Measurements from ENCODE around the gene PKDCC. TPM values are rescaled to one million over a fixed set of nuclear protein-coding genes. Genes with fewer than 3 reads are reported as not detected.

PKDCC gene
- total and polyA plus RNA-seq, 2 donors from 2014 or later: 28.1 to 52.2 TPM

DNA sequence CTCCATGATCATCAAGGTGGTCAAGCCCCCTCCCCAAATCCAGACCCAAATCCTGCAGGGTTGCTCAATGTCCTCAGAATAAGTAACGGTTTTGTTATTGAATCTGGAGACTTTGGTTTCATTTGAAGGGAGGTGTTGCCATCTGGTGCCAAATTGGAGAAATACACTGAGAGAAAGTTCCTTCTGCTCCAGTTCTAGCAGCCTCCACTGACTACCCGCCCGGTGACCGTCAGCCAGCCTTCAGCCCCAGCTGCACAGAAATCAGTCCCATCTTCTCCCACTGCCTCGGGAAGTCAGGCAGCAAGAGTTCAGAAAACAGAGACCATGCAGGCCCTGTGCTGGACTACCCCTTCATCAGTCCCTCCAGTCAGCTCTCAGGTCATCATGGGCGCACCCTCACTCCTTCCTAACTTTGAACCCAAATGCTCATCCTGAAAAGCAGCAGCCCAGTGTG is 38.7 kb downstream of the PKDCC start:
- FAIRE-seq (no peak), DNase-seq (peak in 4 of 5 donors; percentile 74 to 90 (median 81))
- no peak overlapping the region for H3K27ac ChIP-seq (ENCODE audit: low read depth in 2 of 2, low read length in 2 of 2)
- TF ChIP-seq CTCF (IDR thresholded peaks at IDR 0.05; ENCODE audit: borderline replicate concordance, extremely low read depth, insufficient read depth): peak; percentile 89
- peaks cover 2 to 3% (median 2%) of the 10 kb centered on the region in 3 donors for H3K4me1 ChIP-seq (ENCODE audit: control insufficient read depth in 2 of 3, insufficient read depth in 2 of 3, low read depth in 1 of 3, low read length in 3 of 3)
- no peaks in the 10 kb centered on the region for H3K27me3 ChIP-seq (ENCODE audit: control insufficient read depth, insufficient read depth, low read length)
- intact Hi-C loops (cut with DNase I): no loop called here
- H3K36me3 ChIP-seq (ENCODE audit: control insufficient read depth in 2 of 3, insufficient read depth in 3 of 3, low read length in 3 of 3): no peaks in the 10 kb centered on the region
- H3K9ac ChIP-seq (ENCODE audit: low read length in 3 of 3): no peak overlapping the region
- no peaks in the 10 kb centered on the region for H3K9me3 ChIP-seq (ENCODE audit: control insufficient read depth in 2 of 3, insufficient read depth in 1 of 3, low read length in 3 of 3)
- H3K4me3 ChIP-seq (ENCODE audit: low read length in 3 of 3): no peak overlapping the region

DNA sequence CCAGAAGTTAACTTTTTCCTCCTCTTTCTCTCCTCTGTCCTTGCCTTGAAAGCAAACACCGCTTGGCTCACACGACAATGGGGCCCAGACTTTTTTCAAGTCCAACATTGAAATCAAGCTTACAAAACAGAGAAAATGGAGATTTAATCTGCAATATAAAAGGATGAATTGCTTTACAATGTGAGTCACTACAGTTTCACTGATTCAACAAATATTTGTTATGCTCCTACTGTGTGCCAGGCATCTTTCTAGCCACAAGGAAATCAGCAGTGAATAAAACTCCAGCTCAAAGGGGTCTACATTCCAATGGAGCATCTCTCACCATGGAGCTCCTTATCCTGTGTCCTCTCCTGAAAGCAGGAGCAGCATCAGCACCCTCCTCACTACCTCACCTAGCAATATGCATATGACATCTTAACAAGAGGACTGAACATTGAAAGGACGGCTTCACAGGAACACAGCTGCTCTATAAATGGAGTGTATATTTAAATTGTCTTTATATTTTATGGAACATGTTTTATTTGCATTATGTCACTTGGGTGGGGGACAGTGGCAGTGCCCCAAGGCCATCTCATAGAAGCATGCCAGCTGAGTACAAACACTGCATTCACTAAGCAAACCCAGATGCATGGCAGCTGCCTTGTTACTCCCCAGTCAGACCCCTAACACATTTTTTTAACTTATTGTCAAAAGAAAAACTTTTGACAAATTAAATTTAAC is 39.5 kb downstream of the PKDCC start:
- Histone ChIP-seq H3K36me3 (ENCODE audit: control insufficient read depth in 2 of 3, insufficient read depth in 3 of 3, low read length in 3 of 3) (no peaks in the 10 kb centered on the region), H3K27me3 (ENCODE audit: control insufficient read depth, insufficient read depth, low read length) (no peaks in the 10 kb centered on the region), H3K9me3 (ENCODE audit: control insufficient read depth in 2 of 3, insufficient read depth in 1 of 3, low read length in 3 of 3) (no peaks in the 10 kb centered on the region), H3K9ac (ENCODE audit: low read length in 3 of 3) (no peak overlapping the region), H3K27ac (ENCODE audit: low read depth in 2 of 2, low read length in 2 of 2) (no peak overlapping the region), H3K4me3 (ENCODE audit: low read length in 3 of 3) (no peak overlapping the region), H3K4me1 (ENCODE audit: control insufficient read depth in 2 of 3, insufficient read depth in 2 of 3, low read depth in 1 of 3, low read length in 3 of 3) (peaks cover 3 to 8% (median 8%) of the 10 kb centered on the region in 3 donors)
- no peak for FAIRE-seq
- intact Hi-C loops (cut with DNase I): no loop called here
- TF ChIP-seq CTCF (IDR thresholded peaks at IDR 0.05; ENCODE audit: borderline replicate concordance, extremely low read depth, insufficient read depth): no peak
- DNase-seq: no peak

DNA sequence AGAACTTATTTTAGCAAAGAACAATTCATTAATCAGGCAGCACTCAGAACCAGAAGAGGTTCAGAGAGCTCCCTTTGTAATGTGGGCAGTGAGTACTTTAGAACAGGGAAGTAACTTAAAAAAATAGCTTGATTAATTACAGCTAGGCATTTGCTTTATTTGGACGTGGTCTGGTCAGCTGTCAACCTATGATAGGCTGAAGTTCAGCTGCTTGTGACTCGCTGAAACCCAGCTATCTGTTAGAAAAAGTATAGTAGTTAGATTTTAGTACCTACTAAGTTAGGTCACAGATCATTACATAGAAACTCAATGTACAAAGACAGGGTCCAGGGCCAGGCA is 40.0 kb downstream of the PKDCC start:
- no peaks in the 10 kb centered on the region for H3K27me3 ChIP-seq (ENCODE audit: control insufficient read depth, insufficient read depth, low read length)
- FAIRE-seq: no peak
- TF ChIP-seq CTCF (IDR thresholded peaks at IDR 0.05; ENCODE audit: borderline replicate concordance, extremely low read depth, insufficient read depth): no peak
- no peak overlapping the region for H3K9ac ChIP-seq (ENCODE audit: low read length in 3 of 3)
- no peaks in the 10 kb centered on the region for H3K9me3 ChIP-seq (ENCODE audit: control insufficient read depth in 2 of 3, insufficient read depth in 1 of 3, low read length in 3 of 3)
- intact Hi-C loops (cut with DNase I): no loop called here
- DNase-seq: no peak
- no peak overlapping the region for H3K27ac ChIP-seq (ENCODE audit: low read depth in 2 of 2, low read length in 2 of 2)
- no peaks in the 10 kb centered on the region for H3K36me3 ChIP-seq (ENCODE audit: control insufficient read depth in 2 of 3, insufficient read depth in 3 of 3, low read length in 3 of 3)
- no peak overlapping the region for H3K4me3 ChIP-seq (ENCODE audit: low read length in 3 of 3)
- H3K4me1 ChIP-seq (ENCODE audit: control insufficient read depth in 2 of 3, insufficient read depth in 2 of 3, low read depth in 1 of 3, low read length in 3 of 3): peaks cover 3 to 8% (median 8%) of the 10 kb centered on the region in 3 donors

Data from kidney (tissue), 14 donors.